K562 (cell line): ENCODE results near the gene NLRP6. TPM values are rescaled to one million over a fixed set of nuclear protein-coding genes. Genes with fewer than 3 reads are reported as not detected.

Experiments used
- BMI1 ChIP-seq: fragments of 150-350 bp; IDR thresholded peaks from 2 replicates; pipeline ENCODE4 v1.6.1; 2014; ENCODE audit warnings: low read length
- HNRNPUL1 ChIP-seq: fragments of 200-400 bp; formaldehyde crosslinking; IDR thresholded peaks from 2 replicates; pipeline ENCODE4 v1.6.1; 2017; ENCODE audit warnings: low read length
- ILF3 ChIP-seq: fragments of 450-650 bp; IDR thresholded peaks from 2 replicates; pipeline ENCODE4 v1.6.1; 2018; ENCODE audit warnings: antibody characterized with exemption, mild to moderate bottlenecking, moderate library complexity, borderline replicate concordance
- LEF1 ChIP-seq: fragments of 450-650 bp; IDR thresholded peaks from 2 replicates; pipeline ENCODE4 v1.6.1; 2016; ENCODE audit warnings: mild to moderate bottlenecking
- SOX6 ChIP-seq: fragments of 450-650 bp; IDR thresholded peaks from 2 replicates; pipeline ENCODE4 v1.6.1; 2014; ENCODE audit warnings: mild to moderate bottlenecking
- TAF9B ChIP-seq: fragments of 450-650 bp; IDR thresholded peaks from 2 replicates; pipeline ENCODE4 v1.6.1; 2018; ENCODE audit warnings: mild to moderate bottlenecking; ENCODE audit not compliant: partially characterized antibody
- ZBTB5 ChIP-seq: fragments of 450-650 bp; IDR thresholded peaks from 2 replicates; pipeline ENCODE4 v1.6.1; 2017; ENCODE audit warnings: antibody characterized with exemption
- ZNF174 ChIP-seq: fragments of 250-450 bp; sonication (Bioruptor Pico); IDR thresholded peaks from 2 replicates; pipeline ENCODE4 v1.4.0; 2020; ENCODE audit warnings: mild to moderate bottlenecking
- polyA plus RNA-seq, 8 experiments: library from polyadenylated mRNA; depleted of rRNA in 4 of 8; stranded (reverse) in 5 of 8; unstranded in 3 of 8; fragments of >200 nt; fragmentation: Nextera tagmentation in 2 of 8; fragmentation: Illumina TruSeq in 1 of 8; extraction: Ambion mirVana in 2 of 8; extraction: Trizol in 1 of 8; gene quantifications; 2 replicates each; pipeline versions ENCODE4 v1.2.1 to v1.2.3, GENCODE V29; 2011 to 2014; ENCODE audit warnings: inconsistent platforms in 1 of 8, missing spikeins in 1 of 8
- total RNA-seq, 7 experiments: library from RNA; depleted of rRNA in 6 of 7; stranded (reverse); fragments of >200 nt in 6 of 7; fragmentation: Illumina TruSeq in 2 of 7; extraction: Trizol in 2 of 7; gene quantifications; 2 replicates each; pipeline versions ENCODE4 v1.2.1 to v1.2.3, GENCODE V29; 2011 to 2021; ENCODE audit warnings: low replicate concordance in 1 of 7
- TF ChIP-seq, protein P1 (sequence below): fragments of 250-450 bp; sonication (Bioruptor Pico); IDR thresholded peaks from 2 replicates; pipeline ENCODE4 v1.8.0; 2022; ENCODE audit warnings: inconsistent platforms, mild to moderate bottlenecking, moderate library complexity, borderline replicate concordance
- TF ChIP-seq, protein P2 (sequence below): fragments of 250-450 bp; sonication (Bioruptor Pico); IDR thresholded peaks from 2 replicates; pipeline ENCODE4 v1.9.0; 2021; ENCODE audit warnings: mild to moderate bottlenecking
- TF ChIP-seq, protein P3 (sequence below), 2 experiments: IDR thresholded peaks; 2 replicates each; pipeline ENCODE4 v1.6.1; 2011; ENCODE audit warnings: borderline replicate concordance in 1 of 2, control low read depth in 1 of 2, low read depth in 1 of 2, low read length in 1 of 2, mild to moderate bottlenecking in 1 of 2, mixed read lengths in 1 of 2, moderate library complexity in 1 of 2; ENCODE audit not compliant: insufficient read depth in 1 of 2, insufficient read length in 1 of 2, poor library complexity in 1 of 2, severe bottlenecking in 1 of 2; ENCODE audit errors: extremely low read depth in 1 of 2
- TF ChIP-seq, protein P4 (sequence below), 2 experiments: fragments of 450-650 bp in 1 of 2; sonication (generic) in 1 of 2; formaldehyde crosslinking in 1 of 2; IDR thresholded peaks; 2 replicates each; pipeline versions ENCODE4 v1.7.1 to v1.9.0; 2016 to 2022; ENCODE audit warnings: inconsistent platforms in 1 of 2, mild to moderate bottlenecking in 1 of 2, missing genetic modification reagents in 1 of 2

NLRP6 gene
- total and polyA plus RNA-seq, 9 of the 15 experiments (the other 6 are each of a cell fraction or from before 2014, with no cell fraction given), result 0.03 to 0.18 (median 0.15) TPM; not detected in 5

DNA sequence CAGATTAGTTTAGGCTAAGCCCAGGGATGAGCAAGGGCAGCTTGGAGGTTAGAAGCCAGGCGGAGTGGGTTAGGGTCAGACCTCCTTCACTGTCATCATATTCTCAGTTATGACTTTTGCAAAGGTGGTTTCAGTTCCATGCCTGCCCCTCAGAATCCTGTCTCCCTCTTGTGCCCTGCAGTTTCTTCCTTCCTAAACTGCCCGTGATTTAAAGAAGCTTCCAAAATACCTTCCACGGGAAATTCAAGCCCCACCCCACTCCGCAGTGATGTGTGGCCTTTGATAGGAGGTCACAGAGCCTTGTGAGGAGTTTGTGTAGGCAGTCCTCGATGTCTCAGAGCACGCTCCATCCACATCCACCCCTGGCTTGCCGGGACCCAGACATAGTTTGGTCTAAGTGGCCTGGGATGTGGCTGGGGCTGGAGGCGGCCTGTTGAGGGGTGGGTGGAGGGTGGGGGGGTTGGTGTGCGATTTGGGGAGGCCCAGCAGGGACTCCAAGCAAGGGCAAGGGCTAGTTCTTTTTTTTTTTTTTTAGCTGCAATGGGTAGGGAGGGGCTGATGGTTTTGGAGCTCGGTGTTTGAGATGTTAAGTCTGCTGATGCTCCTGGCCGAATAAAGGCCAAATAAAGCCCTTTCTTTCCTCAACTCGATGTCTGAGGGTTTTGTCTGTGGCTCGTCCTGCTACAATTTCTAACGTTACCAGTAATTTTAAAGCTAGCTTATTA lies 34.0 kb downstream of the NLRP6 start (continued):
- TF ChIP-seq, protein P1, sequence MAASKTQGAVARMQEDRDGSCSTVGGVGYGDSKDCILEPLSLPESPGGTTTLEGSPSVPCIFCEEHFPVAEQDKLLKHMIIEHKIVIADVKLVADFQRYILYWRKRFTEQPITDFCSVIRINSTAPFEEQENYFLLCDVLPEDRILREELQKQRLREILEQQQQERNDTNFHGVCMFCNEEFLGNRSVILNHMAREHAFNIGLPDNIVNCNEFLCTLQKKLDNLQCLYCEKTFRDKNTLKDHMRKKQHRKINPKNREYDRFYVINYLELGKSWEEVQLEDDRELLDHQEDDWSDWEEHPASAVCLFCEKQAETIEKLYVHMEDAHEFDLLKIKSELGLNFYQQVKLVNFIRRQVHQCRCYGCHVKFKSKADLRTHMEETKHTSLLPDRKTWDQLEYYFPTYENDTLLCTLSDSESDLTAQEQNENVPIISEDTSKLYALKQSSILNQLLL (CRISPR knock-in tag), result no peak
- TF ChIP-seq, protein P2, sequence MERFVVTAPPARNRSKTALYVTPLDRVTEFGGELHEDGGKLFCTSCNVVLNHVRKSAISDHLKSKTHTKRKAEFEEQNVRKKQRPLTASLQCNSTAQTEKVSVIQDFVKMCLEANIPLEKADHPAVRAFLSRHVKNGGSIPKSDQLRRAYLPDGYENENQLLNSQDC (CRISPR knock-in tag), result no peak
- TF ChIP-seq ZBTB5 (no peak), BMI1 (no peak), ZNF174 (CRISPR knock-in tag) (no peak), TAF9B (no peak), ILF3 (no peak), SOX6 (no peak), HNRNPUL1 (no peak), LEF1 (no peak)
- TF ChIP-seq, protein P3, sequence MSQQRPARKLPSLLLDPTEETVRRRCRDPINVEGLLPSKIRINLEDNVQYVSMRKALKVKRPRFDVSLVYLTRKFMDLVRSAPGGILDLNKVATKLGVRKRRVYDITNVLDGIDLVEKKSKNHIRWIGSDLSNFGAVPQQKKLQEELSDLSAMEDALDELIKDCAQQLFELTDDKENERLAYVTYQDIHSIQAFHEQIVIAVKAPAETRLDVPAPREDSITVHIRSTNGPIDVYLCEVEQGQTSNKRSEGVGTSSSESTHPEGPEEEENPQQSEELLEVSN (IDR thresholded peaks at IDR 0.05; ENCODE audit: borderline replicate concordance in 1 of 2, extremely low read depth in 1 of 2, insufficient read depth in 1 of 2, insufficient read length in 1 of 2, low read depth in 1 of 2, low read length in 1 of 2, poor library complexity in 1 of 2, severe bottlenecking in 1 of 2), result peak in 1 of 2 experiments; percentile 44
- TF ChIP-seq, protein P4, sequence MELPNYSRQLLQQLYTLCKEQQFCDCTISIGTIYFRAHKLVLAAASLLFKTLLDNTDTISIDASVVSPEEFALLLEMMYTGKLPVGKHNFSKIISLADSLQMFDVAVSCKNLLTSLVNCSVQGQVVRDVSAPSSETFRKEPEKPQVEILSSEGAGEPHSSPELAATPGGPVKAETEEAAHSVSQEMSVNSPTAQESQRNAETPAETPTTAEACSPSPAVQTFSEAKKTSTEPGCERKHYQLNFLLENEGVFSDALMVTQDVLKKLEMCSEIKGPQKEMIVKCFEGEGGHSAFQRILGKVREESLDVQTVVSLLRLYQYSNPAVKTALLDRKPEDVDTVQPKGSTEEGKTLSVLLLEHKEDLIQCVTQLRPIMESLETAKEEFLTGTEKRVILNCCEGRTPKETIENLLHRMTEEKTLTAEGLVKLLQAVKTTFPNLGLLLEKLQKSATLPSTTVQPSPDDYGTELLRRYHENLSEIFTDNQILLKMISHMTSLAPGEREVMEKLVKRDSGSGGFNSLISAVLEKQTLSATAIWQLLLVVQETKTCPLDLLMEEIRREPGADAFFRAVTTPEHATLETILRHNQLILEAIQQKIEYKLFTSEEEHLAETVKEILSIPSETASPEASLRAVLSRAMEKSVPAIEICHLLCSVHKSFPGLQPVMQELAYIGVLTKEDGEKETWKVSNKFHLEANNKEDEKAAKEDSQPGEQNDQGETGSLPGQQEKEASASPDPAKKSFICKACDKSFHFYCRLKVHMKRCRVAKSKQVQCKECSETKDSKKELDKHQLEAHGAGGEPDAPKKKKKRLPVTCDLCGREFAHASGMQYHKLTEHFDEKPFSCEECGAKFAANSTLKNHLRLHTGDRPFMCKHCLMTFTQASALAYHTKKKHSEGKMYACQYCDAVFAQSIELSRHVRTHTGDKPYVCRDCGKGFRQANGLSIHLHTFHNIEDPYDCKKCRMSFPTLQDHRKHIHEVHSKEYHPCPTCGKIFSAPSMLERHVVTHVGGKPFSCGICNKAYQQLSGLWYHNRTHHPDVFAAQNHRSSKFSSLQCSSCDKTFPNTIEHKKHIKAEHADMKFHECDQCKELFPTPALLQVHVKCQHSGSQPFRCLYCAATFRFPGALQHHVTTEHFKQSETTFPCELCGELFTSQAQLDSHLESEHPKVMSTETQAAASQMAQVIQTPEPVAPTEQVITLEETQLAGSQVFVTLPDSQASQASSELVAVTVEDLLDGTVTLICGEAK (IDR thresholded peaks at IDR 0.05), result 0 out of 2 replicates have a peak, but pooled peaks have one; percentile 9
- TF ChIP-seq, protein P4 (CRISPR knock-in tag; IDR thresholded peaks at IDR 0.05), result no peak
